ENCODE data around the gene TAF1.
"Not testable (repeated sequence)": the region's sequence is repeated elsewhere in the genome, so short reads cannot be mapped to it uniquely, and the experiment has no call there.

- not testable (repeated sequence) for TF ChIP-seq POLR2AphosphoS5, POLR2A (IDR thresholded peaks at IDR 0.05; ENCODE audit: low read depth, low read length)
Observed at GRCh38 chrX:71324452-71324851, 41.7 kb upstream of the TAF1 start.

Measured in GM12891 (cell line).